Fibroblast of lung (primary cell): ENCODE data around the gene KIZ.

Experiments
- CTCF ChIP-seq, 2 donors: IDR thresholded peaks in 1 of 2; conservative IDR thresholded peaks in 1 of 2; 1 replicate in 1 of 2; 2 replicates in 1 of 2; pipeline ENCODE4 v1.5.1; 2011 to 2012; ENCODE audit warnings: low read length in 2 of 2, control low read depth in 1 of 2, inconsistent platforms in 1 of 2, low read depth in 1 of 2, mild to moderate bottlenecking in 1 of 2
- EZH2 ChIP-seq: IDR thresholded peaks from 2 replicates; pipeline ENCODE4 v1.5.1; 2012; ENCODE audit warnings: low read length, control low read depth, mild to moderate bottlenecking; ENCODE audit errors: missing control alignments

GRCh38 chr20:21206584-21206983, 80.7 kb downstream of the KIZ start:
- no peak for TF ChIP-seq CTCF (conservative IDR thresholded peaks at IDR 0.05 in 1 of 2, IDR thresholded peaks at IDR 0.05 in 1 of 2; ENCODE audit: low read depth in 1 of 2, low read length in 2 of 2)
- TF ChIP-seq EZH2: no peak
